Measurements from ENCODE around the gene GALNT10.

The GALNT10 gene

GRCh38 chr5:154406826-154407225 lies 216.3 kb downstream of the GALNT10 start:
- DNase-seq (ENCODE audit: low read depth), result no peak

GRCh38 chr5:154408811-154409210 lies 218.3 kb downstream of the GALNT10 start:
- no peak for DNase-seq (ENCODE audit: low read depth)

GRCh38 chr5:154409230-154409840 lies 218.8 kb downstream of the GALNT10 start:
- no peak for DNase-seq (ENCODE audit: low read depth)

- no peak for DNase-seq (ENCODE audit: low read depth)
Observed at GRCh38 chr5:154410008-154410407, 219.5 kb downstream of the GALNT10 start.

- no peak for DNase-seq (ENCODE audit: low read depth)
Observed at GRCh38 chr5:154410786-154411185, 220.3 kb downstream of the GALNT10 start.

GRCh38 chr5:154411338-154411737 lies 220.8 kb downstream of the GALNT10 start:
- no peak for DNase-seq (ENCODE audit: low read depth)

GRCh38 chr5:154412316-154412715 lies 221.8 kb downstream of the GALNT10 start:
- DNase-seq (ENCODE audit: low read depth), result no peak

- no peak for DNase-seq (ENCODE audit: low read depth)
Observed at GRCh38 chr5:154412925-154413324, 222.4 kb downstream of the GALNT10 start.

GRCh38 chr5:154415114-154415513 lies 224.6 kb downstream of the GALNT10 start:
- no peak for DNase-seq (ENCODE audit: low read depth)

GRCh38 chr5:154418344-154418820 lies 227.8 kb downstream of the GALNT10 start:
- DNase-seq (ENCODE audit: low read depth), result no peak

- DNase-seq (ENCODE audit: low read depth), result no peak
Observed at GRCh38 chr5:154419236-154419635, 228.7 kb downstream of the GALNT10 start.

- no peak for DNase-seq (ENCODE audit: low read depth)
Observed at GRCh38 chr5:154421868-154422267, 231.3 kb downstream of the GALNT10 start.

GRCh38 chr5:154422298-154422697 lies 231.8 kb downstream of the GALNT10 start:
- DNase-seq (ENCODE audit: low read depth), result no peak

GRCh38 chr5:154428208-154428607 lies 237.7 kb downstream of the GALNT10 start:
- DNase-seq (ENCODE audit: low read depth), result no peak

- DNase-seq (ENCODE audit: low read depth), result no peak
Observed at GRCh38 chr5:154429341-154429740, 238.8 kb downstream of the GALNT10 start.

GRCh38 chr5:154430466-154430865 lies 239.9 kb downstream of the GALNT10 start:
- DNase-seq (ENCODE audit: low read depth), result no peak

GRCh38 chr5:154430961-154431630 lies 240.6 kb downstream of the GALNT10 start:
- DNase-seq (ENCODE audit: low read depth), result no peak

GRCh38 chr5:154435226-154435625 lies 244.7 kb downstream of the GALNT10 start:
- DNase-seq (ENCODE audit: low read depth), result no peak

- DNase-seq (ENCODE audit: low read depth), result no peak
Observed at GRCh38 chr5:154437281-154437965, 246.9 kb downstream of the GALNT10 start.

- DNase-seq (ENCODE audit: low read depth), result no peak
Observed at GRCh38 chr5:154440540-154440939, 250.0 kb downstream of the GALNT10 start.

GRCh38 chr5:154442801-154443200 lies 252.3 kb downstream of the GALNT10 start:
- no peak for DNase-seq (ENCODE audit: low read depth)

- no peak for DNase-seq (ENCODE audit: low read depth)
Observed at GRCh38 chr5:154444556-154445421, 254.3 kb downstream of the GALNT10 start.

Measured in activated T-cell treated with anti-CD3 and anti-CD28 coated beads for 1 hour (primary cell).